ENCODE data around the gene SEMA3A. TPM values are rescaled to one million over a fixed set of nuclear protein-coding genes. Genes with fewer than 3 reads are reported as not detected.

Gene SEMA3A
- total RNA-seq, 1 donor from 2014 or later, result 77.1 TPM

DNA sequence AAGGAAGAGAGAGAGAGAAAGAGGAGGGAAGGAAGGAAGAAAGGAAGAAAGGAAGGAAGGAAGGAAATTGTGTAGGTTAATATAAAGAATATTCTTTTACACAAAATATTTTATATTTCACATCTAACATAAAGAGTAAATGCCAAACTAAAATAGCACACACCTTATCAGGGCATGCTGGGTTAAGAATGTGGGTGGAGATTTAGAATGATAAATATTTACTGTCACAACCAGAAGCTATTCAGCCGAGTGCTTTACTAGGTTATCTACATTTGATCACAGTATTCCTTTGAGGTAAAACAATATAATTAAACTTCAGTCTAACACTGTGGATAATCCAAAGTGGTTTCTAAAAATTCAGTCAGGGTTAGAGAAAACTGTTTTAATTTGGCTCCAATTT, 103.3 kb downstream of the SEMA3A start:
- TF ChIP-seq, protein P1, sequence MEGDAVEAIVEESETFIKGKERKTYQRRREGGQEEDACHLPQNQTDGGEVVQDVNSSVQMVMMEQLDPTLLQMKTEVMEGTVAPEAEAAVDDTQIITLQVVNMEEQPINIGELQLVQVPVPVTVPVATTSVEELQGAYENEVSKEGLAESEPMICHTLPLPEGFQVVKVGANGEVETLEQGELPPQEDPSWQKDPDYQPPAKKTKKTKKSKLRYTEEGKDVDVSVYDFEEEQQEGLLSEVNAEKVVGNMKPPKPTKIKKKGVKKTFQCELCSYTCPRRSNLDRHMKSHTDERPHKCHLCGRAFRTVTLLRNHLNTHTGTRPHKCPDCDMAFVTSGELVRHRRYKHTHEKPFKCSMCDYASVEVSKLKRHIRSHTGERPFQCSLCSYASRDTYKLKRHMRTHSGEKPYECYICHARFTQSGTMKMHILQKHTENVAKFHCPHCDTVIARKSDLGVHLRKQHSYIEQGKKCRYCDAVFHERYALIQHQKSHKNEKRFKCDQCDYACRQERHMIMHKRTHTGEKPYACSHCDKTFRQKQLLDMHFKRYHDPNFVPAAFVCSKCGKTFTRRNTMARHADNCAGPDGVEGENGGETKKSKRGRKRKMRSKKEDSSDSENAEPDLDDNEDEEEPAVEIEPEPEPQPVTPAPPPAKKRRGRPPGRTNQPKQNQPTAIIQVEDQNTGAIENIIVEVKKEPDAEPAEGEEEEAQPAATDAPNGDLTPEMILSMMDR (conservative IDR thresholded peaks at IDR 0.05), result no peak
- Mint-ChIP-seq H3K27me3 (no peaks in the 10 kb centered on the region), H3K9me3 (peaks cover 4% of the 10 kb centered on the region), H3K27ac (peak overlapping the region; percentile 37), H3K4me1 (ENCODE audit: unreplicated experiment) (peaks cover 16% of the 10 kb centered on the region), H3K36me3 (peaks cover 17% of the 10 kb centered on the region), H3K4me3 (peak overlapping the region; percentile 46)
- no peak for DNase-seq (ENCODE audit: extremely low spot score, unreplicated experiment)

DNA sequence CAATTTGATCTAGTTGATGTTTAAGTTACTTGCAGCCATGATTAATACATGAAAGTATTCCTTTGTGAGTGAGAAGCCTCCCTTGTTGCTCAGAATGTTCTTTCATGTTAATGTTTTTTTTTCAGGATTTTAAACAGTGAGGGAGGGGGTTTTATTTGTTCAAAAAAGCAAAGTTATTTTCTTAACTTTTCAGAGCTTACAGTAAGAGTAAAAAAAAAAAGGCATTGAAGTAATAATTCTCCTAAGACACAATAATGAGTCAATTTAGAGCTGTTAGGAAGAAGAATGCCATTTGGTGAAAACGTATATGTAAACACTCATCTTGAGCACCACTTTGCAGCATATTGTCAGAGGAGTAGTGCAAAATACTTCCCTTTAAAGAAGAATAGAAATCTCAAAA, 105.8 kb downstream of the SEMA3A start:
- Mint-ChIP-seq H3K36me3 (peaks cover 17% of the 10 kb centered on the region), H3K4me1 (ENCODE audit: unreplicated experiment) (peaks cover 22% of the 10 kb centered on the region), H3K9me3 (peaks cover 4% of the 10 kb centered on the region), H3K4me3 (peak overlapping the region; percentile 10), H3K27me3 (no peaks in the 10 kb centered on the region), H3K27ac (peak overlapping the region; percentile 32)
- no peak for DNase-seq (ENCODE audit: extremely low spot score, unreplicated experiment)
- TF ChIP-seq, protein P1 (conservative IDR thresholded peaks at IDR 0.05), result no peak

DNA sequence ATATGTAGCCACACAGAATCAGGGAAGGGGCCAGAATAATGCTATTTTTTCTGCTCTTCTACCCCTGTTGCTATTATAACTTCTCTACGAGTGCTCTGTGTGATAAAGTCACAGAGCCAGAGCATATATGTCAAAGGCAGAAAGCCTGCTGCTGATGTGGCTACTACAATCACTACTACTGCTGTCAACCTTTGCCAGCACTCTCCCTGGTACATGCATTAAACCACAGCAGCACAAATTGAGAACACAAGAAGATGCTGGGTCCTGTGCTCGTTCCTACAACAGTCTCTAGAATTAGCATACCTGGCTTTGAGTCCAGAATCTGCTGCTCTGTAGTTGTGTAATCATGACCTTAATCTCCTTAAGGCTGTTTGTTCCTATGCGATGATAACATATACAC, 108.6 kb downstream of the SEMA3A start:
- Mint-ChIP-seq H3K4me1 (ENCODE audit: unreplicated experiment) (peaks cover 14% of the 10 kb centered on the region), H3K27me3 (no peaks in the 10 kb centered on the region), H3K9me3 (no peaks in the 10 kb centered on the region), H3K27ac (no peak overlapping the region), H3K36me3 (peaks cover 7% of the 10 kb centered on the region), H3K4me3 (no peak overlapping the region)
- no peak for DNase-seq (ENCODE audit: extremely low spot score, unreplicated experiment)
- TF ChIP-seq, protein P1 (conservative IDR thresholded peaks at IDR 0.05), result no peak

DNA sequence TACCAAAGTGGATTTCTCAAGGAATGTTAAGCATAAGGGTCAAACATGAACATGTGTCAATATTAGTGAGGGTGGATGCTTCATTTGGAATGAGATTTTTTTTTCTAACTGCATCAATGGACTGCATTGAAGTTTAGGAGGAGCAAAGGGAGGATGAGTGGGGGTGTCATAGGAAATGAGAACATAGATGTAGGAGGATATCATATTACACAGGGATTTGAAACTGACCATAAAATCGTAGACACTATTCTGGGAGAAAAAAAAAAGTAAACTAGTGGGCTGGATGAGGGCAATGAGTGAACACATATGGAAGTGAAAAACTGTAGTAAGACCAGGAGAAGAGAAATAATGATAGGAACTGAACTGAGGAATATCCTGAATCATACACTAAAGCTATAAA, 109.4 kb downstream of the SEMA3A start:
- Mint-ChIP-seq H3K27me3 (no peaks in the 10 kb centered on the region), H3K4me1 (ENCODE audit: unreplicated experiment) (peaks cover 14% of the 10 kb centered on the region), H3K4me3 (no peak overlapping the region), H3K36me3 (peaks cover 7% of the 10 kb centered on the region), H3K9me3 (no peaks in the 10 kb centered on the region), H3K27ac (no peak overlapping the region)
- no peak for DNase-seq (ENCODE audit: extremely low spot score, unreplicated experiment)
- TF ChIP-seq, protein P1 (conservative IDR thresholded peaks at IDR 0.05), result no peak

DNA sequence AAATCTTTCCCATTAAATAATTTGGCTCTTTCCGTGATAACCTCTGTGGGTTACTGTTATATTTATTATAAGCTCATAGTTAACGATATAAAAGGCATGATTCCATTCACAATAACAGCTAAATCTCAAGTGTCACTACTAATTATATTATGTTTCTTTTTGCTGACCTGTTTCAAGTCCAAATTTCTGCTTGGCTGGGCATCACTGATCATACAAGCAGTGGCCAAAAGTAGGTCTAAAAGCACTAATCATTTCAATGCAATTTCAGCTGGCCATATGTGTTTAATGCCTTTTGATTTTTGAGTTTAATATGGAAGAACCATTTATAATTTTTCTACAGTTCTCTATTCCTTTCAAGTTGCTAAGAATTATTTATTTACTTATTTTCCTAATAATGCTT, 110.7 kb downstream of the SEMA3A start:
- no peak overlapping the region for H3K4me3 Mint-ChIP-seq
- H3K27me3 Mint-ChIP-seq, result no peaks in the 10 kb centered on the region
- no peak overlapping the region for H3K27ac Mint-ChIP-seq
- no peak for DNase-seq (ENCODE audit: extremely low spot score, unreplicated experiment)
- peaks cover 10% of the 10 kb centered on the region for H3K4me1 Mint-ChIP-seq (ENCODE audit: unreplicated experiment)
- H3K9me3 Mint-ChIP-seq, result no peaks in the 10 kb centered on the region
- TF ChIP-seq, protein P1 (conservative IDR thresholded peaks at IDR 0.05), result no peak
- H3K36me3 Mint-ChIP-seq, result peaks cover 4% of the 10 kb centered on the region

DNA sequence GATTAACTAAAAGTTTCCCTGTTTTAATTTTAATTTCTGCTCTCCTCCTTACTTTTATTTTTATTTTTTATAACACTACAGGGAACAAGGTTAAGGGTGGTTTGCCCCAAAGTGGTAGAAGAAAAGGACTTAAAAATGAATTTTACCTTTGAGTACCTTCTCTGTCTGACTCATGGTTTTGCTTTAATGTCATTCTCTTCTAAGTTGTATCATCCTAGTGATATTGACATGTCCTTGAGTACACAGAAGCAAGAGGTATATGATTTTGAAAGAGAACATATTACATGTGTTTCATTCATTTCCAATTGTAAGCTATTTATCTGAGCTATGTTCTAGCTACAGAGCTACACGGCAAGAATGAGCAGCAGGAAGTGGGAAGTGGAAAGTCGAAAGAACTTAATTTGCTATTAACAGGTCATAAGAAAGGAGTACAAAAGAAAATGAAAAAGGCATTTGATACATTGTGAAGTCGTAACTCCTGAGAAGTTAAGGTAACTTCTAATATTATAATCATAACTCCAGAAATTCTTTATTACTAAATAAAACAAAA, 112.5 kb downstream of the SEMA3A start:
- TF ChIP-seq, protein P1 (conservative IDR thresholded peaks at IDR 0.05), result no peak
- H3K27ac Mint-ChIP-seq, result no peak overlapping the region
- H3K4me3 Mint-ChIP-seq, result no peak overlapping the region
- no peak for DNase-seq (ENCODE audit: extremely low spot score, unreplicated experiment)
- no peaks in the 10 kb centered on the region for H3K9me3 Mint-ChIP-seq
- H3K27me3 Mint-ChIP-seq, result no peaks in the 10 kb centered on the region
- peaks cover 6% of the 10 kb centered on the region for H3K4me1 Mint-ChIP-seq (ENCODE audit: unreplicated experiment)
- H3K36me3 Mint-ChIP-seq, result peaks cover 2% of the 10 kb centered on the region

All from type B pancreatic cell (in vitro differentiated cells).